IPS DF 4.7 (cell line): ENCODE results near the gene SH3YL1.

ENCODE experiments used
- DNase-seq: peaks from one replicate; pipeline ENCODE4 v3.0.0-alpha.2; 2013; ENCODE audit warnings: low spot score; ENCODE audit errors: extremely low read depth

The SH3YL1 gene, protein sequence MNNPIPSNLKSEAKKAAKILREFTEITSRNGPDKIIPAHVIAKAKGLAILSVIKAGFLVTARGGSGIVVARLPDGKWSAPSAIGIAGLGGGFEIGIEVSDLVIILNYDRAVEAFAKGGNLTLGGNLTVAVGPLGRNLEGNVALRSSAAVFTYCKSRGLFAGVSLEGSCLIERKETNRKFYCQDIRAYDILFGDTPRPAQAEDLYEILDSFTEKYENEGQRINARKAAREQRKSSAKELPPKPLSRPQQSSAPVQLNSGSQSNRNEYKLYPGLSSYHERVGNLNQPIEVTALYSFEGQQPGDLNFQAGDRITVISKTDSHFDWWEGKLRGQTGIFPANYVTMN

DNA sequence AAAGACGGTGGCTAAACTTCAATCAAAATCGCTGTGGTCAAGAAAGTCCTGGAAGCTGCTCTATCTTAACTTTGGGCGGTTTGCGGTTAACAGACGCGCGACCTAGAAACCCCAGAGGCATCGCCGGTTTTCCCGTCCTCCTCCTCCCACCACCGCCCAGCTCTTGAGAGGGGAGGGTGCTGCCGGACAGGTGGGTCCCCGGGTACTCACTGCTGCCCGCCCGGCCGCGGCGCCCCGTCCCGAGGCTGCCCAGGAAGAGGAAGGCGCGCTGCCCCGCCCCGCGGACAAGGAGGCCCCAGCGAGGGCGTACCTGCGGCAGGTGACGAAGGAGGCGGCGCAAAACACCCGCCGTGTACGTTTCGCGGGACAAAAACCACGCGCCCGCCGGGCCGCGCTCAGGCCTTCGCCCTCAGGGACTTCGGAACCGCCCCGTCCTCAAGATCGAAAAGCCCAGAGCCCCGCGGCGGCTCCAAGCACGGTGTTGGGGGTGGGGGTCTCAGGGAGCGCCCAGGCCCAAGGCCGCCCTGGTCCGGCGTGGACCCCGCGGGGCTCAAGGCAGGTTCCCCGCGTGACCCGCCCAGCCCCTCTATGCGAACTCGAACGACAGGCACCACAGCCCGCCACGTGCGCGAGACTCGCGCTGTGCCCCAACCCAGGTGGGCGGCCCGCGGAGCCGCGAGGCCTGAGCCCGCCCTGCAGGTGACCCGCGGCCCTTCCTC lies at the start of gene SH3YL1:
SH3YL1 (minus strand) TSS at position 259 of the 719 bp plus-strand sequence; CDS start at position 211, 48 bp downstream.
- DNase-seq: no peak

DNA sequence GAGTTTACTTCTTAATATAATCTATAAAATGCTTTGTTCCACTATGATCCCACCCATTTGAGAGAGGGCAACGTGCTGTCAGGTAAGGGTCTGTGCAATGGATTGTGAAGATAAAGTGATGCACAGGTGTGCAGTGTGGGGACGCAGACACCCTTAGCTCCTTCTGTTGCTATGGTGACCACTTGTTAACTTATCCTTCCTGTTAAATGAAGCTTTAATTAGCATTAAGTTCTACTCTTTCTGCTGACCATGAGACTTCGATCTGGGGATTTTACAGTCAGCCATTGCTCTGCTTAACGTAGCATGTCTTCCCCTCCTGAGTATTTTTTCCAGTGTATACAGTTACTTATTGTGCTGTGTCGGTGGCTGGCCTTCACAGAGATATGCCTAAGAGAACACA lies 47.2 kb upstream of the SH3YL1 start:
- no peak for DNase-seq

DNA sequence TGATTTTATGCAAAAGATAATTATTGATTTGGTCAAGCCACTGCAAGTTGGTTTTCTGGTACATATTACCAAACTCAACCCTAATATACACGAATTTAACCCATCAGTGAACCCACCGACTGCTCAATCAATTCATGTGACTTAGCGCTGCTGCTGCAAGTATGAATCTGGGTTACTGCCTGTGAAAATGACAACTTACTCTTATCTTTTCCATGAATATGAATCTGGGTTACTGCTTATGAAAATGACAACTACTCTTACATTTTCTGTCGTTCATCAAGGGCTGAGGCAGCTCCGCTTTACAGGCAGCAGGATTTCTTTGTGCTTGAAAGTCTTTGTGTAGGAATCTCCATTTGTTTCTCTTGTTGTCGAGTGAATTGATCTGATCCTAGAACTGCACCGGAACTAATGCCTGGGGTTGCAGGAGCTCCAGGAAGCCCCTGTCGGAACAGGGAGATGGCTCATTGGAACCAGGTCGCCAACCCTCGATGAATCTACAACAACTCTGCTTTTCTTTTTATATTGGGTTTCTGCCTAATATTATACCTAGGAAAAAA lies 46.2 kb upstream of the SH3YL1 start:
- DNase-seq: no peak

DNA sequence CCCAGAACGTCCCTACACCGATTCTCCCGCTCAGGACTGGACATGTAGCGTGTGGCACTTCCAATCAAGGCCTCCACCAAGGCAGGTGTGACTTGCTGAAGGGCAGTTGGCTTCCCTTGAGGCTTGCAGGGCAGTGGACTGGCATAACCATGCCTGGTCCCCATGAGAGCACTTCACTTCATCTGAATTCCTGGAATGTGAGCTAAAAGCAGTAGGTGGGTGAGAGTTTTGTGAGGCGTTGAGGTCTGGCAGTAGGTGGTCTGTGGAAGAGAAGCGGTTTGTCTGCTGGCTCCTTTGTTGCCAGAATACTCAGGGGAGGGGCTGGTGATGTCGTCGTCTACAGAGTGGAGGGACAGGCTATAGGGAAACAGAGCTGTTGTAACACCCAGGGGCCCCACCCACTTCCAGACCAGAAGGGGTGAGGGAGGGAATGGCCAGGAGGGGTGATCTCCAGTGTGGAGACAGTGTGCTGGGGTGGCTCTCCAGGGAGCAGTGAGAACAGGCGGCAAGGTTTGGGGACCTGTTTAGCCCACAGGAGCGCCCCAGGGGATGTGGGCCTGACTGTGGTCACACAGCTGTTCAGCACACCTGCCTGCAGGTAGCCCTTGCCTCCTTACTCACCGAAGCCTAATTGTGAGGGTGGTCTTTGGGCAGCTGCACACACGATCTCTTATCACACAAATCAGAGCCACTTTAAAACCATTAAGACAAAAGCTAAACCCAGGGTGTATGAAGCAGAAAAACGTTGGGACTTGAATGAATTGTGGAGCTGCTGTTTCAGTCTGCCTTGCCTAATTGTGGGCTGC lies 45.5 kb upstream of the SH3YL1 start:
- DNase-seq: no peak

DNA sequence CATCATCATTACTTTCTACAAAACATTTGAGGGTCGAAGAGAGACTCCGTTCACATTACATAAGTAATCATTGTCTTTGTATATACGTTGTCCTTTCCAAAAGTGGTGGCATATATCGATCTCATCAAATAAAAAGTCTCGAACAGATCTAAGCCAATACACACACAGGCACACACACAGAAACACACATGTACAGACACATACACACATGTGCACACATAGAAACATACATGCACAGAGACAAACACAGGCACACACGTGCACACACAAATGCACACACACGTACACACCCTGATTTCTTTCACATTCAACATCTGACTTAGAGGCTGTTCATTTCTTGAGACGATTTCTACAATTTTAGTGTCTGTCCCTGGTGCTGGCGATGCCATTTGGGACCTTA lies 41.5 kb upstream of the SH3YL1 start:
- DNase-seq: no peak

DNA sequence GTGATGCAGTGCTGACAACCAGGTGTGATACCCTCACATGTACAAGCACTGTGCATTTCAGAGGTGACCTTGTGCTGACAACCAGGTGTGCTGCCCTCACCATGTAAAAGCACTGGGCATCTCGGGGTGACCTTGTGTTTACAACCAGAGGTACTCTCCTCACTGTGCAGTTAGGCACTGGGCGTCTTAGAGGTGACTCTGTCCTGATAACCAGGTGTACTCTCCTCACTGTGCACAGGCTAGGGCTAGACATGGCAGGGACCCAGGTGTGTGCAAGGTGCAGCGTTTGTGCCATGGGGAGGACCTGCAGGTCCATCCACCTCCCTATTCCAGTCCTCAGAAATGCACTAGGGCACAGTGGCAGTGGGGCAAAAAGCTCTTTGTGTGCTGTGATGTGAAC lies 32.5 kb upstream of the SH3YL1 start:
- no peak for DNase-seq

DNA sequence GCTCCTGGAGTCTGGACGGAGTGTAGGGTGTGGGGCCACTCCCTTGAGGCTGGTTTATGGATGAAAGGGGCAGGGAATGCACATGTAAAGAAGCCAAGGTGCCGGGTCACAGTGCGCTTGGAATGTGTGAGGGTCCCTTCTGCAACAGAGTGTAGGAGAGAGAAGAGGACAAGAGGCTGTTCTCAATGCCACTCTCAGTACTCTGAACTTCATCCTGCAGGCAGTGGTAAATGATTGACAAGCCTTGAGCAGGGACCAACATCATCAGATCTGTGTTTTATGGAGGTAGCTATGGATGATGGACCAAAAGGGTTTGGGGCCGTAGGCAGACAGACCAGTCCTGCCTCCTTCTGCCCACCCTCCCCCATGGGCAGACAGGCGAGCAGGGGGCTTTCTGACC lies 31.3 kb upstream of the SH3YL1 start:
- no peak for DNase-seq

DNA sequence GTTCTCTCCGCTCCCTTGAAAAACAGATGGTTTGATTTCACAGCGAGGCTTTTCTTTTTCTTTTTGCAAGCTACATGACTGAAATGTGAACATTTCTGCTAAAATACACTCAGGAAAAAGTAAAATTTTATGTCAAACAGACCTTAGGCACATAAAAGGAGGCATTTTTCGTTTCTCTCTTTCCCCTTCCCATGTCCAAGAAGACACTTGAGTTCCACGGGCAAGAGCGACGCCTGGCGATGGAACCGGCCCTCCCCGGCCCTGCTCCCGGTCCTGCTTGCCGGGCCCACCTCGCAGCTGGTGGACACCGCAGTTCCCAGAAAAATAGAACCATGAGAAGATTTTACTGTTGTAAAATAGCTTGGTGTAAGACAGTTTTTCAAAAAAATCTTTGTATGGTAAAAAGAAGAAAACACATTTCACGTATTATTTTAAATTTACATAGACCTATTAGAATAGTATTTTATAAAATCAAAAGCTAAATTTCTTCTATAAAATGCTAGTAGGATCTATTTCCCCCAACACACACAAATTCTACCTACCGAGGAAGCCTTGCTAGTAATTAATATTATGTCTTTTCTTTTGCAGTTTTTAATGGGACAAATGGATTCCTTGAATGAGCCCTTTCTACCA lies 26.4 kb upstream of the SH3YL1 start:
- no peak for DNase-seq

DNA sequence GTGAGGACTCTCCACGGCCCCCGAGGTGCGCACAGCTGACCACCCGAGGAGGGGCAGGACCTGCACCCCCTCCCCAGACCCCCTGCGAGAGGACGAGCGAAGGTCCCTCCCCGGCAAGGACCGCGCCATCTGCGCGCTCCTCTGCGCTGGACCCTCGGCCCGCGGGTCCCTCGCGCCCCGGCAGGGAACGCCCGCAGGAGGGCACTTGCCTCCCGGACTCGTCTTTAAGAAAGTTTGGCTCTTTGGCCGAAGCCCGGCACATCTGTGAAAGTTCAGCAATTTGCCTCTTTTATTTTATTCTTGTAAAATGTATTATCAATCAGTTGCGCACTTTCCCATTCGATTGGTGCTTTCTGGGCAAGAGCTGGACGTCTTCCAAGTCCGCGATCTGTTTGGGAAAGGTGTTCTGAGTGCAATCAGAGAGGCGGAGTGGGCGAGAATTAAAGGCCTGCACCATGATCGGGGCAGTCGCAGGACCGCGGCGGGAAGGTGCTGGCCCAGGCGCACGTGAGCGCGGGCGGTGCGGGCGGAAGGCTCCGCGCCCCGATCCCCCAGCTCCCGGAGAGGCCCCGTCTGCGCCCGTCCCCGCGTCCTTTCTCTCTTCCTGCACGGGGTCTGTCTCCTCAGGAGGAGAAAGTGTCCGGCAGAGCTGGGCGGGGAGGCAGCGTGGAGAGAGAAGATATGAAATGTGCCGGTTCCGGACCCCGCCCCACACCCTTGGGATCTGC lies 25.7 kb upstream of the SH3YL1 start:
- no peak for DNase-seq

DNA sequence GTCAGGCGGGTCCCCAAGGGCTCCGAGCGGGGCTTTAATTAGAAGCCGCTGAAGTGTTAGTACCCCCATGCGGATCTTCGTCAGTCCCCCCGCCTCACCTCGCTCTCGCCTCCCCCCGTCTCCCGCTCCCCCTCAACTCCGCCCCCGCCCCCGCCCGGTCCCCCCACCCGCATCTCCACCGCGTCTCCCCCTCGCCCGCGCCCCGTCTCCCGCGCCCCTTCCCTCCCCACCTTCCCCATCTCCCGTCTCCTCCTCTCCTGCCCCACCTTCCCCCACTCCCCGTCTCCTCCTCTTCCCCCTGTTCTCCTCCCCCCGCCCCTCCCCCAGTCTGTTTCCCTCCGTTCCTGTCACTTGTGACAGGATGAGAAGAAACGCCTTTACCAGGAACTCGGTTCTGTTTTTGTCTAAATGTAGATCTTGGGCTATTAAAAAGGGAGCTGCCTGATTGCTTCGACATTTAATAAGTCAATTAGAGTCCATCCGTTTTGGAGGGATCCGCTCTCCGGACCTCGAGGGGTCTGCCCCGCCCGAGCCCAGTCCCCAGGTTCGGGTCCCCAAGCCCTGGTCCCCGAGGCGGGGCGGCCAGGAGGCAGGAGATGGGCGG lies 25.0 kb upstream of the SH3YL1 start:
- no peak for DNase-seq

DNA sequence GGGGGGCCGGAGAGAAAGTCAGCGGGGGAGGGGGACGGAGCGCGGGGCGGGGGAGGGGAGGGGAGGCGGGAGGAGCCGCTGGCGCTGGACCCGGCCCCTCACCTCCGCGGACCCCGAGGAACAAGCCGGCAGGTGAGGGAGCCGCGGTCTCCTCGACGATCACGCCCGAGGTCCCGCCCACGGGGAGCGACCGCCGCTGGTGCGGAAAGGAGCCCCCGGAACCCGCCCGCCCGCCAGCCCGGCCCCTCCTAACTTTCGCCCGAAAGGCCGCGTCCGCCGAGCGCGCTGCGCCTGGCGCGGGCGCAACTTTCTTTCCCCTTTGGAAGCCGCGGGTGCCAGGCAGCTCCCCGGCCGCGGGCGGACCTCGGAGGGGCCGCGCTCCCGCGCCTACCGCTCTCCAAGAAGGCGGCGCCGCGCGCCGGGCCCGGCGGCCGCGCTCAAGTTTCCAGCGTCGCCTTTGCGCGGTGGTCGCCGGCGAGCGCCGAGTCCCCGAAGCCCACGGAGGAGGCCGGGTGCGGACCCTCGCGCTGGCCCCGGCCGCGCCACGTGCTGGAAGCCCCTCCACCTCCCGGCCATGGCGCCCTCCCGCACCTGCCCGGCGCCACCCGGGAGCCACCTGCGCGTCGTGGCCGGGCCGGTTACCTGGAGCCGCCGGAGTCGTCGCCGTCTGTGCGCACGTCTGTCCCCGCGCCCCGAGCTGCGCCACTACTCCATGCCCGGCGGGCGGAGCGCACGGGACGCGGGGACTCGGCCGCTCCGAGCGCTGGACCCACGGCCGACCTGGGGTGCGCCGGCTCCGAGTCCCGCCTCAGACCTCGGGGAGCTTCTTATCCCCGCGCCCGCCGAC lies 24.3 kb upstream of the SH3YL1 start, which contains the start of gene ALKAL2:
ALKAL2 (minus strand) TSS at position 181 of the 847 bp plus-strand sequence. CDS start 256 bp downstream, outside the sequence.
- no peak for DNase-seq

DNA sequence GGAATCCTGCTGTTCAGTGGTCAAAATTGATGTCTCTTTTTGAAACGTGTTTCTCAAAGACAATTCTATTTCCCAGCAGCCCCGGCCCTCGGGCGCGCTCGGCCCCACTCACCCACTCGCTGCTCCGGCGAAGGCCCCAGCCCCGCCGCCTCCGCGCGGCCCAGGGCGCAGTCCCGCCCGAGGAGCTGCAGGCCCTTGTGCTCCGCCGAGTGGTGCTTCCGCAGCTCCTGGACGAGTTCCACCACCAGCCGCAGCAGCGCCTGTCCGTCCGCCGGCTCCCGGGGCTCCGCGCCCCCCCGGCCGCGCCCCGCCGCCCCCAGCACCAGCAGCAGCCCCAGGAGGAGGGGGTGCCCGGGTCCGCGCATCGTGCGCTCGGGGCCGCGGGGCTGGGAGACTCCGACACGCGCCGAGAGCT lies 23.6 kb upstream of the SH3YL1 start:
- no peak for DNase-seq

DNA sequence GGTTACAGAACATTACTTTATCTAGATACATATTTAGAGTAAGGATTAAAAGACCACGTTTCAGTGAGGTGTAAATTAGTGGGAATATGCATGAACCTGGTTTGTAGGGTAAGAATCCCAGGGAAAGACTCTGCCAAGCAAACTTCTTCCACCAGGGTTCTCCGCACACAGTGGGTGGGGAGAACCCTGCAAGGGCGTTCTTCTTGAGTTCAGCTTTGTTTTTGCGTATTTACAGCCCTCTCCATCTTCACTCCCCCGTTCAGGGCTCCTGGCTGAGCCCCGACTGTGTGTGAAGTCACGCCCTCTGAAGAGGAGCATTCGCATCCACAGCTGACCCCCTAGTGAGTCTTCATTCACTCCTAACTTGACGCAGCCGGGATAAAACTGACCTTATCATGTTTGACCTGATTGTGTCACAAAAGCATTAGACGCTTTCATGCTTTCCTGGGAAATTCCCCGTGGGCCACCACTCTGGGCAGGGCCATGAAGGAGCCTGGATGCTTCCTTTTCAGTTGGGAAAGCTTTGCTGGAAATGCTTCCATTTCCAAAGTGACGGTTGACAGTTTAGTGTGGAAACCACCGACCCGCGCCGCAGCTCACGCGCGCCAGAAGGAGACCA lies 23.1 kb upstream of the SH3YL1 start:
- no peak for DNase-seq

DNA sequence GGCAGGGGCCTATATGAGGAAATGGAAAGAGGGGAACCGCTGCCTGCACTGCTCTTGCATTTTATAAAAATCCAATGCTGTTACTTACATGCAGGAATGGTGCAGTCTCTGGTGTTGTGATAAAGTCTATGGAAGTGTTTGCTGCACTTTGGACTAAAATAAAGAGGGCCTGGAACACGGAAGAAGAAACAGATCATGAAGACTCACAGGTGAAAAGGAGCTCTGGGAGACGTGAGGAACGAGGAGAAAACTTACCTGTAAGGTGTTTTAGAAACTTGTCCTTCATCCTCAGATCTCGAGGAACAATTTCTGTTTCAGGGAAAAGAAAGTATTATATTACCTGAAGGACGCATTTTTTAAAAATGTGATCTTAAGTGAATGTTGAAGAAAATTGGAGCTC lies 22.2 kb upstream of the SH3YL1 start:
- no peak for DNase-seq

DNA sequence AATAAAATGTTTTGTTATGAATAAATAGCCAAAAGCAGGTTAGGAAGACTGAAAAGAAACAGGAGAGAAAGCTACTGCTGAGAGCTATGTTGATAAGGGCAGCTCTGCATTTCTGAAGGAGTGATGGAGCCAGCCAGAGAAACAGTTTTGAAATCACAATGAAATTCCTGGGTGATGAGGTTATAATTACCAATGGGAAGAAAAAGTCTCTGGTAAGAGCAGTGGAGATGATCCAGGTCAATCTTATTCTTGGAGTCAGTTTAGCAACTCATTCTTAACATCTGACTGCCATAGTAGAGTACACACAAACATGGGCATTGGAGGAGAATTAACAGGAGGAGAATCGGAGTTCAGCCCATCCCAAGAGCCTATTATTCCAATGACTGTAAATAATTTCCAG lies 21.7 kb upstream of the SH3YL1 start:
- DNase-seq: no peak

DNA sequence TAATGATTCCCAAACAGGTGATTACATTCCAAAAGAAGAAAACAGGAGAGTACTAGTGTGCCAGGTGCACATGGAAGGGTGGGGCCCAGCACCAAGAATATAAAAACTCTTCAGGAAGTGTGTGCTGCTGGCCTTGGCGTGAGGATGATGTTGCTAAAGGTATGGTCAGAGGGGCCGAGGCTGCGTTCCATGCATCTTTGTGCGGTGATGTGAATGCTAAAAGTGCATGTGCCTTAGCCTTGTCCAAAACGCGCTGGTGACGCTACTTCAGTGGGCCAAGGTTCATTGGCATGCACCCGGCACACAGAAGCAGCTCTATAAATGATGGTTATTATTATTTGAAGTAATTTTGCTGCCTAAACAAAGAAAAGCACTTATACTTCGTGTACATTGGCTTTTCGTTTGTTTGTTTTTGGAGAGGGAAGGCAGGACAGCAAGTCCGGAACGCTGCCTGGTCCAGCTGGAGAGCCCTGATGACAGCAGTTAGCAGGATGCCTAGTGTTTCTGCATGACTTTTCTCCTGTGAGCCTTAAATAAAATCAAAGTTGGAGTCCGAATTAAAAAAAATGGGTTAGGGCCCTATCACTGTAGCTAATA lies 21.2 kb upstream of the SH3YL1 start:
- no peak for DNase-seq

DNA sequence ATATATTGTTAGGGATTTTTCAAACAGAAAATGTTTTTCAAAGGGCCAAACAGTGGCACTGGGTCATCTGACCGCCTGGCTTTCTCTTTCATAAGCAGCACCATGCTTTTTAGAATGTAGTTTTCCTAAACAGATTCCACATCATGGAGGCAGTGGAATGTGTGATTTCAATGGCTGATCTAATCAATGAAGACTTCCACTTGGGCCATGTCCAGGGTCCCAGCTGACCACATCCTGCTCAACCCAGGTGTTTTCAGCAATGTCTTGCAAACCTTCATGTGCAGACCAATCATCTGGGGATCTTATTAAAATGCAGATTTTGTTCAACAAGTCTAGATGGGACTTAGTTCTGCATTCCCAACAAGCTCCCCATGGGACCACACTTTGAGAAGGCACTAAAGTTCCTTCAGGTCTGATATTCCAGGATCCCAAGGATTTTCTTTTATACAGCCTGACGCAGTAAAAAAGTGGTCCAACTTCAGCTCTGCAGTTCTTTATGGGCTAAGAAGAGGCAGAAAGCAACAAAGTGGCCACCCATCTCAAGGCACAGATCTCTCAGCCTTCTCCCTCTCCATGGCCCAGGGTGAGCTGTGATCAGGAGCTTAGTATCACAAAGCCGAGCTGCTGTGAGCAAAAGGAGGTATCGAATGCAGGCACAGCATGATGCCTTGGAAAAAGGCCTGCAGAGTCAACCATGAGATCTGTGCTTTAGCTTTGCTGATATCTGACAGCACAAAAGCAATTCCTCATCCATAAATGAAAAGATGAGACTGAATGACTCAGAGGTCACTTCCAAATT lies 20.4 kb upstream of the SH3YL1 start:
- DNase-seq: no peak
